Thymus (tissue), 11 donors: ENCODE results near the gene NDUFA11. TPM values are rescaled to one million over a fixed set of nuclear protein-coding genes. Genes with fewer than 3 reads are reported as not detected.

Source experiments
- DNase-seq, 9 donors: peaks; one replicate each; pipeline ENCODE4 v3.0.0-alpha.2; 2013; ENCODE audit warnings: low spot score in 9 of 9, low read depth in 6 of 9, missing footprints in 1 of 9
- H3K27ac ChIP-seq, 2 donors: one replicate each; pipeline ENCODE4 v1.5.1; 2013; ENCODE audit warnings: control low read depth in 1 of 2, low read depth in 1 of 2, low read length in 1 of 2, mild to moderate bottlenecking in 1 of 2, moderate library complexity in 1 of 2
- H3K27me3 ChIP-seq, 2 donors: one replicate each; pipeline ENCODE4 v1.5.1; 2013; ENCODE audit warnings: low read length in 1 of 2; ENCODE audit not compliant: control insufficient read depth in 2 of 2, insufficient read depth in 1 of 2
- H3K36me3 ChIP-seq, 2 donors: one replicate each; pipeline ENCODE4 v1.5.1; 2013; ENCODE audit warnings: low read length in 1 of 2, mild to moderate bottlenecking in 1 of 2, moderate library complexity in 1 of 2; ENCODE audit not compliant: control insufficient read depth in 2 of 2, insufficient read depth in 2 of 2
- H3K4me1 ChIP-seq, 2 donors: one replicate each; pipeline ENCODE4 v1.5.1; 2013; ENCODE audit warnings: low read length in 2 of 2; ENCODE audit not compliant: control insufficient read depth in 2 of 2, insufficient read depth in 2 of 2
- H3K4me3 ChIP-seq, 2 donors: one replicate each; pipeline ENCODE4 v1.5.1; 2013; ENCODE audit warnings: low read length in 2 of 2, control low read depth in 1 of 2, mild to moderate bottlenecking in 1 of 2
- H3K9me3 ChIP-seq, 2 donors: one replicate each; pipeline ENCODE4 v1.5.1; 2013; ENCODE audit warnings: low read length in 1 of 2, mild to moderate bottlenecking in 1 of 2; ENCODE audit not compliant: control insufficient read depth in 2 of 2, insufficient read depth in 1 of 2
- WGBS: extraction: QIAGEN DNeasy Blood & Tissue Kit; methylation state at CpG from one replicate; pipeline ENCODE4 v1.1.7; 2013; 5-methylcytosine and 5-hydroxymethylcytosine counted together
- polyA plus RNA-seq: library from polyadenylated mRNA; stranded (reverse); fragments of 200-250 nt; gene quantifications from one replicate; pipeline ENCODE4 v1.2.3, GENCODE V29; 2013
- total RNA-seq: library from RNA; stranded (reverse); fragments of 120-200 nt; gene quantifications from one replicate; pipeline ENCODE4 v1.2.4, GENCODE V29; 2013
- donor health status: healthy.

The NDUFA11 gene
- total and polyA plus RNA-seq, 2 donors = 218 to 292 TPM

- no peak for DNase-seq
- H3K9me3 ChIP-seq = no peaks in the 10 kb centered on the region
- H3K27me3 ChIP-seq = no peaks in the 10 kb centered on the region
- H3K4me1 ChIP-seq = peaks cover 0 to 12% of the 10 kb centered on the region in 2 donors
- 96% methylated on average over 25 of the region's 25 CpGs for WGBS
- H3K36me3 ChIP-seq = peaks cover 72 to 78% of the 10 kb centered on the region in 2 donors
- no peak overlapping the region for H3K27ac ChIP-seq
- no peak overlapping the region for H3K4me3 ChIP-seq
Measured at GRCh38 chr19:5935473-5936291, 32.1 kb upstream of the NDUFA11 start.

GRCh38 chr19:5934774-5935472, 31.3 kb upstream of the NDUFA11 start:
- no peak for DNase-seq
- peaks cover 70 to 74% of the 10 kb centered on the region in 2 donors for H3K36me3 ChIP-seq
- 97% methylated on average over 16 of the region's 16 CpGs for WGBS
- H3K27me3 ChIP-seq = no peaks in the 10 kb centered on the region
- no peak overlapping the region for H3K4me3 ChIP-seq
- H3K4me1 ChIP-seq = peaks cover 2 to 19% of the 10 kb centered on the region in 2 donors
- H3K9me3 ChIP-seq = no peaks in the 10 kb centered on the region
- no peak overlapping the region for H3K27ac ChIP-seq

- no peaks in the 10 kb centered on the region for H3K27me3 ChIP-seq
- H3K9me3 ChIP-seq = no peaks in the 10 kb centered on the region
- no peak overlapping the region for H3K4me3 ChIP-seq
- 98% methylated on average over 5 of the region's 5 CpGs for WGBS
- no peak overlapping the region for H3K27ac ChIP-seq
- DNase-seq = no peak
- peaks cover 72 to 76% of the 10 kb centered on the region in 2 donors for H3K36me3 ChIP-seq
- peaks cover 2 to 21% of the 10 kb centered on the region in 2 donors for H3K4me1 ChIP-seq
Measured at GRCh38 chr19:5934069-5934401, 30.4 kb upstream of the NDUFA11 start.

GRCh38 chr19:5933391-5934068, 29.9 kb upstream of the NDUFA11 start:
- H3K4me1 ChIP-seq = peaks cover 2 to 21% of the 10 kb centered on the region in 2 donors
- WGBS = 96% methylated on average over 20 of the region's 20 CpGs
- DNase-seq = no peak
- no peak overlapping the region for H3K4me3 ChIP-seq
- peaks cover 77 to 79% of the 10 kb centered on the region in 2 donors for H3K36me3 ChIP-seq
- no peaks in the 10 kb centered on the region for H3K9me3 ChIP-seq
- no peak overlapping the region for H3K27ac ChIP-seq
- H3K27me3 ChIP-seq = no peaks in the 10 kb centered on the region

GRCh38 chr19:5932609-5933262, 29.1 kb upstream of the NDUFA11 start:
- WGBS = 96% methylated on average over 21 of the region's 21 CpGs

GRCh38 chr19:5932146-5932545, 28.6 kb upstream of the NDUFA11 start:
- H3K9me3 ChIP-seq = no peaks in the 10 kb centered on the region
- H3K4me3 ChIP-seq = no peak overlapping the region
- 96% methylated on average over 18 of the region's 18 CpGs for WGBS
- peaks cover 83 to 84% of the 10 kb centered on the region in 2 donors for H3K36me3 ChIP-seq
- H3K27ac ChIP-seq = no peak overlapping the region
- H3K4me1 ChIP-seq = peaks cover 2 to 21% of the 10 kb centered on the region in 2 donors
- no peak for DNase-seq
- H3K27me3 ChIP-seq = no peaks in the 10 kb centered on the region

More at GRCh38 chr19:5932609-5933262, 29.1 kb upstream of the NDUFA11 start:
- Histone ChIP-seq H3K4me1 (peaks cover 2 to 21% of the 10 kb centered on the region in 2 donors), H3K27ac (no peak overlapping the region), H3K27me3 (no peaks in the 10 kb centered on the region), H3K9me3 (no peaks in the 10 kb centered on the region), H3K4me3 (no peak overlapping the region), H3K36me3 (peaks cover 83 to 84% of the 10 kb centered on the region in 2 donors)
- no peak for DNase-seq

- Histone ChIP-seq H3K27ac (no peak overlapping the region), H3K4me3 (no peak overlapping the region), H3K9me3 (no peaks in the 10 kb centered on the region), H3K27me3 (no peaks in the 10 kb centered on the region), H3K36me3 (peaks cover 83 to 87% of the 10 kb centered on the region in 2 donors), H3K4me1 (peaks cover 2 to 21% of the 10 kb centered on the region in 2 donors)
- WGBS = 95% methylated on average over 11 of the region's 11 CpGs
- DNase-seq = no peak
Measured at GRCh38 chr19:5931251-5931650, 27.7 kb upstream of the NDUFA11 start.

- Histone ChIP-seq H3K4me3 (no peak overlapping the region), H3K27me3 (no peaks in the 10 kb centered on the region), H3K4me1 (peaks cover 2 to 21% of the 10 kb centered on the region in 2 donors), H3K27ac (no peak overlapping the region), H3K36me3 (peaks cover 86 to 93% of the 10 kb centered on the region in 2 donors), H3K9me3 (no peaks in the 10 kb centered on the region)
- 98% methylated on average over 14 of the region's 14 CpGs for WGBS
- DNase-seq = no peak
Measured at GRCh38 chr19:5929625-5930024, 26.0 kb upstream of the NDUFA11 start.
